Thoracic aorta (tissue), 2 donors: Measurements from ENCODE around the gene NEK8. TPM values are rescaled to one million over a fixed set of nuclear protein-coding genes. Genes with fewer than 3 reads are reported as not detected.

ENCODE experiments used
- ATAC-seq: fragments of 150-250 bp; one replicate; pipeline ENCODE4 v1.8.0; 2017; ENCODE audit warnings: low read depth; ENCODE audit not compliant: insufficient number of reproducible peaks, low FRiP score
- DNase-seq: peaks from one replicate; pipeline ENCODE4 v3.0.0-alpha.2; 2020; ENCODE audit warnings: low spot score
- H3K27ac ChIP-seq, 2 donors: fragments of 200-600 bp; sonication (generic); 1 replicate in 1 of 2; 2 replicates in 1 of 2; pipeline ENCODE4 v1.5.1; 2016; ENCODE audit warnings: mild to moderate bottlenecking in 2 of 2, moderate library complexity in 2 of 2
- H3K27me3 ChIP-seq: fragments of 200-600 bp; sonication (generic); replicated peaks from 2 replicates; pipeline ENCODE4 v1.6.0; 2016; ENCODE audit warnings: mild to moderate bottlenecking; ENCODE audit not compliant: insufficient read depth
- H3K36me3 ChIP-seq: fragments of 200-600 bp; sonication (generic); one replicate; pipeline ENCODE4 v1.5.1; 2016
- H3K4me1 ChIP-seq, 2 donors: fragments of 200-600 bp; sonication (generic); 1 replicate in 1 of 2; 2 replicates in 1 of 2; pipeline versions ENCODE4 v1.5.1 to v1.6.0; 2016; ENCODE audit warnings: low read depth in 2 of 2, mild to moderate bottlenecking in 1 of 2; ENCODE audit not compliant: control insufficient read depth in 1 of 2
- H3K4me3 ChIP-seq: fragments of 200-600 bp; sonication (generic); 2 replicates; pipeline ENCODE4 v1.5.1; 2016; ENCODE audit warnings: mild to moderate bottlenecking
- H3K9me3 ChIP-seq: fragments of 200-600 bp; sonication (generic); 2 replicates; pipeline ENCODE4 v1.5.1; 2016
- CTCF ChIP-seq: fragments of 200-600 bp; sonication (generic); IDR thresholded peaks from one replicate; pipeline ENCODE4 v1.5.1; 2019; ENCODE audit warnings: antibody characterized with exemption
- total RNA-seq, 2 donors: library from RNA; depleted of rRNA; stranded (reverse); fragments of >200 nt; gene quantifications; one replicate each; pipeline versions ENCODE4 v1.1.0 to v1.2.3, GENCODE V29; 2016

The NEK8 gene
- total RNA-seq, 2 donors from 2014 or later, result 1.5 to 2.2 TPM

- H3K4me3 ChIP-seq, result no peak overlapping the region
Measured at GRCh38 chr17:28737316-28737715, 8.7 kb downstream of the NEK8 start.

GRCh38 chr17:28737770-28738679, 9.4 kb downstream of the NEK8 start:
- H3K4me3 ChIP-seq, result no peak overlapping the region
- no peaks in the 10 kb centered on the region for H3K9me3 ChIP-seq
- no peak for DNase-seq
- no peaks in the 10 kb centered on the region for H3K36me3 ChIP-seq
- H3K27me3 ChIP-seq, result no peaks in the 10 kb centered on the region
- no peak overlapping the region for H3K27ac ChIP-seq
- no peak for TF ChIP-seq CTCF
- no peak for ATAC-seq
- H3K4me1 ChIP-seq, result peaks cover 0 to 8% of the 10 kb centered on the region in 2 donors

More at GRCh38 chr17:28737316-28737715, 8.7 kb downstream of the NEK8 start:
- DNase-seq (no peak), ATAC-seq (no peak)
- no peak overlapping the region for H3K27ac ChIP-seq
- no peak for TF ChIP-seq CTCF
- H3K27me3 ChIP-seq, result no peaks in the 10 kb centered on the region
- H3K4me1 ChIP-seq, result peaks cover 0 to under 1% of the 10 kb centered on the region in 2 donors
- H3K9me3 ChIP-seq, result no peaks in the 10 kb centered on the region
- no peaks in the 10 kb centered on the region for H3K36me3 ChIP-seq

GRCh38 chr17:28738680-28739384, 10.2 kb downstream of the NEK8 start:
- peaks cover 0 to 12% of the 10 kb centered on the region in 2 donors for H3K4me1 ChIP-seq
- TF ChIP-seq CTCF, result no peak
- no peak overlapping the region for H3K4me3 ChIP-seq
- H3K27me3 ChIP-seq, result no peaks in the 10 kb centered on the region
- H3K27ac ChIP-seq, result no peak overlapping the region
- H3K9me3 ChIP-seq, result no peaks in the 10 kb centered on the region
- H3K36me3 ChIP-seq, result no peaks in the 10 kb centered on the region
- ATAC-seq, result no peak
- DNase-seq, result no peak

GRCh38 chr17:28740406-28741357, 12.1 kb downstream of the NEK8 start:
- no peak for ATAC-seq
- Histone ChIP-seq H3K9me3 (no peaks in the 10 kb centered on the region), H3K4me1 (peaks cover 5 to 27% of the 10 kb centered on the region in 2 donors), H3K27ac (no peak overlapping the region), H3K27me3 (no peaks in the 10 kb centered on the region), H3K4me3 (no peak overlapping the region), H3K36me3 (no peaks in the 10 kb centered on the region)
- no peak for TF ChIP-seq CTCF
- DNase-seq, result no peak
